Astrocyte (in vitro differentiated cells and primary cell): Measurements from ENCODE around the gene RAVER1. TPM values are rescaled to one million over a fixed set of nuclear protein-coding genes. Genes with fewer than 3 reads are reported as not detected.

ENCODE experiments used
- DNase-seq: peaks from one replicate; pipeline ENCODE4 v3.0.0-alpha.2; 2010; ENCODE audit warnings: low read depth
- FAIRE-seq: peaks from 2 replicates; lab custom pipeline; 2011; peaks lifted over from hg19 to GRCh38; lab: Jason Lieb, UNC
- H2AFZ ChIP-seq: 2 replicates; pipeline ENCODE4 v1.6.0; 2012; ENCODE audit warnings: low read depth, low read length, inconsistent platforms
- H3K27ac ChIP-seq: 2 replicates; pipeline ENCODE4 v1.5.1; 2011; ENCODE audit warnings: low read depth, low read length, inconsistent platforms
- H3K27me3 ChIP-seq: 2 replicates; pipeline ENCODE4 v1.6.0; 2011; ENCODE audit warnings: low read length, inconsistent platforms; ENCODE audit not compliant: insufficient read depth
- H3K36me3 ChIP-seq: 2 replicates; pipeline ENCODE4 v1.5.1; 2011; ENCODE audit warnings: low read length, inconsistent platforms; ENCODE audit not compliant: insufficient read depth
- H3K4me1 ChIP-seq: 2 replicates; pipeline ENCODE4 v1.5.1; 2011; ENCODE audit warnings: low read length, inconsistent platforms; ENCODE audit not compliant: insufficient read depth
- H3K4me2 ChIP-seq: 2 replicates; pipeline ENCODE4 v1.6.0; 2012; ENCODE audit warnings: low read length, inconsistent platforms
- H3K4me3 ChIP-seq: 2 replicates; pipeline ENCODE4 v1.5.1; 2011; ENCODE audit warnings: low read depth, mild to moderate bottlenecking, low read length, inconsistent platforms; ENCODE audit not compliant: insufficient read depth
- H3K79me2 ChIP-seq: 2 replicates; pipeline ENCODE4 v1.6.0; 2012; ENCODE audit warnings: mild to moderate bottlenecking, low read length, inconsistent platforms; ENCODE audit not compliant: insufficient read depth
- H3K9ac ChIP-seq: 2 replicates; pipeline ENCODE4 v1.6.0; 2012; ENCODE audit warnings: mild to moderate bottlenecking, low read length, inconsistent platforms
- H3K9me3 ChIP-seq: 2 replicates; pipeline ENCODE4 v1.5.1; 2012; ENCODE audit warnings: low read depth, mild to moderate bottlenecking, low read length, inconsistent platforms; ENCODE audit not compliant: insufficient read depth
- H4K20me1 ChIP-seq: 2 replicates; pipeline ENCODE4 v1.6.0; 2012; ENCODE audit warnings: low read length, inconsistent platforms; ENCODE audit not compliant: insufficient read depth
- H3K27ac Mint-ChIP-seq: one replicate; pipeline ENCODE4 v1.8.0; 2021; ENCODE audit warnings: mild to moderate bottlenecking, mixed read lengths; ENCODE audit not compliant: unreplicated experiment
- H3K27me3 Mint-ChIP-seq: one replicate; pipeline ENCODE4 v1.8.0; 2021; ENCODE audit warnings: low read depth, mixed read lengths; ENCODE audit not compliant: unreplicated experiment
- H3K36me3 Mint-ChIP-seq: one replicate; pipeline ENCODE4 v1.8.0; 2021; ENCODE audit warnings: low read depth, mixed read lengths; ENCODE audit not compliant: unreplicated experiment
- H3K4me1 Mint-ChIP-seq: one replicate; pipeline ENCODE4 v1.8.0; 2021; ENCODE audit warnings: low read depth, mixed read lengths; ENCODE audit not compliant: unreplicated experiment
- H3K4me3 Mint-ChIP-seq: one replicate; pipeline ENCODE4 v1.8.0; 2021; ENCODE audit warnings: mild to moderate bottlenecking, moderate library complexity, mixed read lengths; ENCODE audit not compliant: unreplicated experiment
- H3K9me3 Mint-ChIP-seq: one replicate; pipeline ENCODE4 v1.8.0; 2021; ENCODE audit warnings: mild to moderate bottlenecking, mixed read lengths; ENCODE audit not compliant: unreplicated experiment
- EZH2 ChIP-seq: IDR thresholded peaks from 2 replicates; pipeline ENCODE4 v1.6.1; 2012; ENCODE audit warnings: mild to moderate bottlenecking, low read length, inconsistent platforms; ENCODE audit not compliant: insufficient read depth
- total RNA-seq: library from RNA; stranded (reverse); gene quantifications from 2 replicates; pipeline ENCODE4 v1.2.1, GENCODE V29; 2021
- TF ChIP-seq, protein P1 (sequence below): IDR thresholded peaks from 2 replicates; pipeline ENCODE4 v1.5.1; 2011; ENCODE audit warnings: low read depth, mild to moderate bottlenecking, inconsistent platforms, low read length, moderate library complexity; ENCODE audit not compliant: insufficient read depth

RAVER1 gene
- total RNA-seq, 1 donor from 2014 or later = 29.6 TPM

DNA sequence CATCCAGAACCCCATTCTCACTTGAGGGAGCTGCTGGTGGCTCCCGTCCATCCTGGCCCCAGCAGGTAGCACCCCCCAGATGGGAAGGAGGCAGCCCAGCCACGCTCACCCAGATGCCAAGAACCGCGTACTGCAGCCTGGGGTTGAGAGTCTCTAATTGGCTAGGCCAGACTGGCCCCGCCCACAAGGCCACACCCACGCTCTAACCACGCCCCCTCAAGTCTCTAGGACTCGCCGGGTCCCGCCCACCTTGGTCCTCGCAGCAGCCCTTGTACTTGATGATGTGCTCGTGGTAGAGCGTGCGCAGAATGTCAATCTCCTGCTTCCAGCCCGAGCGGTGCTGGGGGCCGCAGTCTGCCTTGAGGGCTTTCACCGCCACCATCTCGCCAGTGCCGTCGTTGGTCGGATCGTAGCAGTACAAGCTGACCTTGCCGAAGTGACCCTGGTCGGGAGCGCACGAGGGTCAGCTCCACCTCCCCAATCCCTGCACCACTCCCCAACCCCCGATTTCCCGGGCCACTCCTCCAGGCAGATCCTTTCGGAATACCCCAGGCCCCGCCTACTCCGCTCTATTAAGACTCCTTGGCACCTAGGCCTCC lies 20.6 kb upstream of the RAVER1 start:
- Mint-ChIP-seq H3K4me3 (no peak overlapping the region), H3K4me1 (no peaks in the 10 kb centered on the region), H3K27me3 (no peaks in the 10 kb centered on the region), H3K36me3 (peaks cover 27% of the 10 kb centered on the region), H3K9me3 (no peaks in the 10 kb centered on the region), H3K27ac (no peak overlapping the region)
- Histone ChIP-seq H3K9me3 (no peaks in the 10 kb centered on the region), H3K4me3 (no peak overlapping the region), H2AFZ (no peak overlapping the region), H4K20me1 (peaks cover 6% of the 10 kb centered on the region), H3K27me3 (no peaks in the 10 kb centered on the region), H3K9ac (no peak overlapping the region), H3K36me3 (peaks cover 17% of the 10 kb centered on the region), H3K79me2 (no peaks in the 10 kb centered on the region), H3K4me1 (no peaks in the 10 kb centered on the region), H3K27ac (no peak overlapping the region), H3K4me2 (no peak overlapping the region)
- TF ChIP-seq EZH2 = no peak
- TF ChIP-seq, protein P1, sequence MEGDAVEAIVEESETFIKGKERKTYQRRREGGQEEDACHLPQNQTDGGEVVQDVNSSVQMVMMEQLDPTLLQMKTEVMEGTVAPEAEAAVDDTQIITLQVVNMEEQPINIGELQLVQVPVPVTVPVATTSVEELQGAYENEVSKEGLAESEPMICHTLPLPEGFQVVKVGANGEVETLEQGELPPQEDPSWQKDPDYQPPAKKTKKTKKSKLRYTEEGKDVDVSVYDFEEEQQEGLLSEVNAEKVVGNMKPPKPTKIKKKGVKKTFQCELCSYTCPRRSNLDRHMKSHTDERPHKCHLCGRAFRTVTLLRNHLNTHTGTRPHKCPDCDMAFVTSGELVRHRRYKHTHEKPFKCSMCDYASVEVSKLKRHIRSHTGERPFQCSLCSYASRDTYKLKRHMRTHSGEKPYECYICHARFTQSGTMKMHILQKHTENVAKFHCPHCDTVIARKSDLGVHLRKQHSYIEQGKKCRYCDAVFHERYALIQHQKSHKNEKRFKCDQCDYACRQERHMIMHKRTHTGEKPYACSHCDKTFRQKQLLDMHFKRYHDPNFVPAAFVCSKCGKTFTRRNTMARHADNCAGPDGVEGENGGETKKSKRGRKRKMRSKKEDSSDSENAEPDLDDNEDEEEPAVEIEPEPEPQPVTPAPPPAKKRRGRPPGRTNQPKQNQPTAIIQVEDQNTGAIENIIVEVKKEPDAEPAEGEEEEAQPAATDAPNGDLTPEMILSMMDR = no peak
- DNase-seq = no peak
- FAIRE-seq = no peak

DNA sequence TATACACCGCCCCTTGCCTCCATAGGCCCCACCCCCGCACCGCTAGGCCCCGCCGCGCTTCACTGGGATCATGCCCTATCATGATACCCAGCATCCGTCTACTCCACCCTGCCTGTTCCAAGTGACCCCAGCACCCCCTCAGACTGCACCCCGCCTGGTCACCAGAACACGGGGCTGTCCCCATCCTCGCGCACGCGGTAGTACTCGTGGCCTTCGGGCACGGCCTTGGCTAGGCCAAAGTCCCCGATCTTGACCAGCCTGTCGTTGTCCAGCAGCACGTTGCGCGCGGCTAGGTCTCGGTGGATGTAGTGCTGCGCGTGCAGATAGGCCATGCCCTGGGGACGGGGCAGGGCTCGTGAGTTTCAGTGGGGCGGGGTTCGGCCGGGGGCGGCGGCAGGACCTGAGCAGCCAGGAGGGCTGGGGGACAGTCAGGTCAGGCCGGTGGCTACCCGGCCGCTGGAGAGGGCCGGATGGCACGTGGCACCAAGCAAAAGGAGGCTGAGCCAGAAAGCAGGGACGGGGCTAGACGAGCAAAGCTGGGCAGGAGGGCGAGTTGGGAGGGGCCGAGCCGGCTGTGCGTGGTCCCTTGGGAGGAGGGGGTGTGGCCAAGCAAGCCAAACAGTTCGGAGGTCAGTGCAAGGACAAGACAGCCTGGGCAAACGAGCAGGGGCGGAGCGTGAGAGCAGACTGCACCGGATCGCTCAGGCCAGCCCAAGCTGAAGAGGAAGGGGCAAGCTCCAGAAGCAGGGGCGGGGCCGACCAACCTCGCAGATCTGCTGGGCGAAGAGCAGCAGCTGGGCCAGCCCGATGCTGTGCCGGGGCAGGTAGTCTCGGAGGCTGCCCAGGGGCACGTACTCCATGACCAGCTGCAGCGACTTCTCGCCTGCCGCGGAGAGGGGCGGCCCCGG lies 19.7 kb upstream of the RAVER1 start:
- no peak overlapping the region for H3K4me2 ChIP-seq
- H3K4me3 ChIP-seq = no peak overlapping the region
- no peaks in the 10 kb centered on the region for H3K79me2 ChIP-seq
- no peaks in the 10 kb centered on the region for H3K4me1 ChIP-seq
- no peaks in the 10 kb centered on the region for H3K9me3 Mint-ChIP-seq
- no peak overlapping the region for H3K27ac ChIP-seq
- no peaks in the 10 kb centered on the region for H3K27me3 ChIP-seq
- H3K36me3 Mint-ChIP-seq = peaks cover 27% of the 10 kb centered on the region
- H3K36me3 ChIP-seq = peaks cover 17% of the 10 kb centered on the region
- H4K20me1 ChIP-seq = peaks cover 6% of the 10 kb centered on the region
- TF ChIP-seq EZH2 = no peak
- TF ChIP-seq, protein P1 = no peak
- H3K4me3 Mint-ChIP-seq = no peak overlapping the region
- H3K27me3 Mint-ChIP-seq = no peaks in the 10 kb centered on the region
- no peak for DNase-seq
- no peaks in the 10 kb centered on the region for H3K9me3 ChIP-seq
- H3K4me1 Mint-ChIP-seq = no peaks in the 10 kb centered on the region
- H3K9ac ChIP-seq = no peak overlapping the region
- H2AFZ ChIP-seq = no peak overlapping the region
- FAIRE-seq = no peak
- no peak overlapping the region for H3K27ac Mint-ChIP-seq

DNA sequence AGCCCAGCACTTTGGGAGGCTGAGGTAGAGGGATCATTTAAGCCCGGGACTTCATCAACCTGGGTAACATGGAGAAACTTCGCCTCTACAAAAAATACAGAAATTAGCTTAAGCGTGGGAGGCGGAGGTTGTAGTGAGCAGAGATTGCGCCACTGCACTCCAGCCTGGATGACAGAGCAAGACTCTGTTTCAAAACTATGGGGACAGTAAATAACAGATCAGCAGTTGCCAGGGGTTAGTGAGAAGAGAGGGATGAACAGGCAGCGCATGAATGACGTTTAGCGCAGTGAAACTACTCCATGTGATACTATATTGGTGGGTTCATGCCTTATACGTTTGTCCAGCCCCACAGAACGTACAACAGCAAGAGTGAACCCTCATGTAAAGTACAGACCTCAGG lies 13.2 kb upstream of the RAVER1 start:
- peaks cover 6% of the 10 kb centered on the region for H3K36me3 Mint-ChIP-seq
- H3K9me3 Mint-ChIP-seq = no peaks in the 10 kb centered on the region
- no peak overlapping the region for H3K9ac ChIP-seq
- H3K9me3 ChIP-seq = no peaks in the 10 kb centered on the region
- no peak overlapping the region for H3K4me3 ChIP-seq
- no peak for FAIRE-seq
- peaks cover 5% of the 10 kb centered on the region for H3K36me3 ChIP-seq
- H2AFZ ChIP-seq = no peak overlapping the region
- no peak overlapping the region for H3K27ac Mint-ChIP-seq
- TF ChIP-seq, protein P1 = no peak
- no peak for TF ChIP-seq EZH2
- no peak overlapping the region for H3K4me2 ChIP-seq
- no peaks in the 10 kb centered on the region for H3K79me2 ChIP-seq
- H3K27me3 Mint-ChIP-seq = no peaks in the 10 kb centered on the region
- no peaks in the 10 kb centered on the region for H3K27me3 ChIP-seq
- H3K27ac ChIP-seq = no peak overlapping the region
- DNase-seq = no peak
- no peaks in the 10 kb centered on the region for H4K20me1 ChIP-seq
- H3K4me1 Mint-ChIP-seq = no peaks in the 10 kb centered on the region
- H3K4me3 Mint-ChIP-seq = peak overlapping the region; percentile 61
- peaks cover 3% of the 10 kb centered on the region for H3K4me1 ChIP-seq
